ENCODE results near the gene TPMT. TPM values are rescaled to one million over a fixed set of nuclear protein-coding genes. Genes with fewer than 3 reads are reported as not detected.

The TPMT gene
- total RNA-seq, 4 donors from 2014 or later, result 5.9 to 9.5 (median 7.9) TPM

DNA sequence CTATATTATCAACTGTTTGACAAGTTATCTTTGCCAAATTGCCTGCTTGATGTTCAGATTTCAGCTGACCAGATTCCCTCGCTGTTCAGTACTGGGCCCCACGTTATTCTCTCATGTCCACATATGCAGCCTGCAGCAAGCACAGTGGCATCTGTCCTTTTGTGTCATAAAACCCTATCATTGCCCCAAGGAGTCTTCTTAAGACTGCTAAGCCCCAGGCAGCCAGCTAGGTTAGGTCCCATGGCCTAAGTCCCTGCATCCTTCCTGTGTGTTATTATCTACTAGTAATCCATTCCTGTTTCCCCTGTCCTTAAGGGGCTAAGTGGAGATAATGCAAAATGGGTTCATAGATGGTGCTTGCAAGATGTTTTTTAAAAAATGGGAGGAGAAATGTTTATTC, 7.5 kb upstream of the TPMT start:
- no peaks in the 10 kb centered on the region for H3K27me3 ChIP-seq
- ATAC-seq (no peak), DNase-seq (no peak)
- H3K9me3 ChIP-seq, result no peaks in the 10 kb centered on the region
- intact Hi-C loops (cut with DNase I; ENCODE audit: low total_unique reads) (loop anchor here (5.0 kb wide), 1 partner anchor 55 kb away; no protein-coding TSS in a partner anchor), in situ Hi-C loops (cut with MboI; ENCODE audit: low sequenced_read_pairs in 4 of 4) (no loop called here)
- H3K36me3 ChIP-seq, result peaks cover 0 to 54% of the 10 kb centered on the region in 2 donors
- TF ChIP-seq, protein P1, sequence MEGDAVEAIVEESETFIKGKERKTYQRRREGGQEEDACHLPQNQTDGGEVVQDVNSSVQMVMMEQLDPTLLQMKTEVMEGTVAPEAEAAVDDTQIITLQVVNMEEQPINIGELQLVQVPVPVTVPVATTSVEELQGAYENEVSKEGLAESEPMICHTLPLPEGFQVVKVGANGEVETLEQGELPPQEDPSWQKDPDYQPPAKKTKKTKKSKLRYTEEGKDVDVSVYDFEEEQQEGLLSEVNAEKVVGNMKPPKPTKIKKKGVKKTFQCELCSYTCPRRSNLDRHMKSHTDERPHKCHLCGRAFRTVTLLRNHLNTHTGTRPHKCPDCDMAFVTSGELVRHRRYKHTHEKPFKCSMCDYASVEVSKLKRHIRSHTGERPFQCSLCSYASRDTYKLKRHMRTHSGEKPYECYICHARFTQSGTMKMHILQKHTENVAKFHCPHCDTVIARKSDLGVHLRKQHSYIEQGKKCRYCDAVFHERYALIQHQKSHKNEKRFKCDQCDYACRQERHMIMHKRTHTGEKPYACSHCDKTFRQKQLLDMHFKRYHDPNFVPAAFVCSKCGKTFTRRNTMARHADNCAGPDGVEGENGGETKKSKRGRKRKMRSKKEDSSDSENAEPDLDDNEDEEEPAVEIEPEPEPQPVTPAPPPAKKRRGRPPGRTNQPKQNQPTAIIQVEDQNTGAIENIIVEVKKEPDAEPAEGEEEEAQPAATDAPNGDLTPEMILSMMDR (IDR thresholded peaks at IDR 0.05 in 4 of 5, conservative IDR thresholded peaks at IDR 0.05 in 1 of 5), result no peak
- no peak for TF ChIP-seq POLR2A (IDR thresholded peaks at IDR 0.05)
- H3K27ac ChIP-seq, result peak overlapping the region in 2 of 4 donors; percentile 68 to 76
- peaks cover 0 to 11% of the 10 kb centered on the region in 2 donors for H3K4me1 ChIP-seq
- no peak overlapping the region for H3K4me3 ChIP-seq

- DNase-seq (peak; percentile 10 to 69), ATAC-seq (peak; percentile 95 to 97)
- Histone ChIP-seq H3K4me3 (no peak overlapping the region), H3K27ac (peak overlapping the region; percentile 55 to 76 (median 62)), H3K27me3 (no peaks in the 10 kb centered on the region), H3K9me3 (no peaks in the 10 kb centered on the region), H3K36me3 (peaks cover 0 to 44% of the 10 kb centered on the region in 2 donors), H3K4me1 (peaks cover 0 to 11% of the 10 kb centered on the region in 2 donors)
- TF ChIP-seq, protein P1 (IDR thresholded peaks at IDR 0.05 in 4 of 5, conservative IDR thresholded peaks at IDR 0.05 in 1 of 5), result no peak
- intact Hi-C loops (cut with DNase I; ENCODE audit: low total_unique reads), result loop anchor here (5.0 kb wide), 1 partner anchor 56 kb away; no protein-coding TSS in a partner anchor
- in situ Hi-C loops (cut with MboI; ENCODE audit: low sequenced_read_pairs in 4 of 4), result no loop called here
These were observed 6.6 kb upstream of the TPMT start for GRCh38 chr6:18161431-18161830.

- intact Hi-C loops (cut with DNase I; ENCODE audit: low total_unique reads) (loop anchor here (5.0 kb wide), 1 partner anchor 56 kb away; no protein-coding TSS in a partner anchor), in situ Hi-C loops (cut with MboI; ENCODE audit: low sequenced_read_pairs in 4 of 4) (no loop called here)
- H3K27me3 ChIP-seq, result no peaks in the 10 kb centered on the region
- no peak for DNase-seq
- TF ChIP-seq, protein P1 (IDR thresholded peaks at IDR 0.05 in 4 of 5, conservative IDR thresholded peaks at IDR 0.05 in 1 of 5), result no peak
- TF ChIP-seq POLR2A (IDR thresholded peaks at IDR 0.05), result no peak
- H3K4me1 ChIP-seq, result peaks cover 4 to 15% of the 10 kb centered on the region in 2 donors
- H3K27ac ChIP-seq, result peak overlapping the region; percentile 55 to 76 (median 62)
- H3K9me3 ChIP-seq, result no peaks in the 10 kb centered on the region
- H3K4me3 ChIP-seq, result no peak overlapping the region
- H3K36me3 ChIP-seq, result peaks cover 0 to 39% of the 10 kb centered on the region in 2 donors
- ATAC-seq, result peak in 1 of 2 donors; percentile 8
These were observed 6.0 kb upstream of the TPMT start for GRCh38 chr6:18160911-18161310.

GRCh38 chr6:18155864-18156421, 1.1 kb upstream of the TPMT start:
- peak; percentile 29 to 77 for DNase-seq
- in situ Hi-C loops (cut with MboI; ENCODE audit: low sequenced_read_pairs in 4 of 4) (no loop called here), intact Hi-C loops (cut with DNase I; ENCODE audit: low total_unique reads) (loop anchor here (1.0 to 10.0 kb wide), 3 partner anchors 109 to 449 kb away; partner anchors contain the start of genes DEK and KIF13A)
- Histone ChIP-seq H3K4me1 (peaks cover 14 to 21% of the 10 kb centered on the region in 2 donors), H3K27me3 (no peaks in the 10 kb centered on the region), H3K27ac (peak overlapping the region; percentile 82 to 91 (median 86)), H3K4me3 (peak overlapping the region; percentile 66 to 95 (median 86)), H3K9me3 (no peaks in the 10 kb centered on the region), H3K36me3 (peaks cover 0 to 10% of the 10 kb centered on the region in 2 donors)
- peak; percentile 33 to 54 for ATAC-seq
- TF ChIP-seq, protein P1 (IDR thresholded peaks at IDR 0.05 in 4 of 5, conservative IDR thresholded peaks at IDR 0.05 in 1 of 5), result peak in 2 of 5 experiments; percentile 14 to 45
- no peak for TF ChIP-seq POLR2A (IDR thresholded peaks at IDR 0.05)
